Endothelial cell of umbilical vein (primary cell): ENCODE data around the gene NOD1. TPM values are rescaled to one million over a fixed set of nuclear protein-coding genes. Genes with fewer than 3 reads are reported as not detected.

Experiments used
- BruUV-seq: library from RNA; stranded (reverse); fragments of 400-500 nt; replicated peaks from 2 replicates; lab custom pipeline; 2021; lab: Mats Ljungman, UMichigan
- CTCF ChIA-PET: fragments of 300-600, 350-600 bp; sonication (Branson Sonifier 250); formaldehyde crosslinking; loops from one replicate; lab custom pipeline; 2021; ENCODE audit warnings: antibody characterized with exemption, inconsistent platforms; lab: Charles Lee
- POLR2A ChIA-PET: fragments of 300-600, 350-600 bp; sonication (Branson Sonifier 250); formaldehyde crosslinking; loops from one replicate; lab custom pipeline; 2021; ENCODE audit warnings: antibody characterized with exemption, inconsistent platforms; lab: Charles Lee
- DNase-seq: peaks from one replicate; pipeline ENCODE4 v3.0.0-alpha.2; 2011; ENCODE audit warnings: low read depth, low spot score
- FAIRE-seq: peaks from 2 replicates; lab custom pipeline; 2011; peaks lifted over from hg19 to GRCh38; lab: Jason Lieb, UNC
- H2AFZ ChIP-seq: 2 replicates; pipeline ENCODE4 v1.6.0; 2012; ENCODE audit warnings: low read depth, low read length, control low read depth, inconsistent platforms
- H3K27ac ChIP-seq: 2 replicates; pipeline ENCODE4 v1.5.1; 2011; ENCODE audit warnings: low read depth, mild to moderate bottlenecking, control low read depth, low read length, moderate library complexity; ENCODE audit not compliant: insufficient read depth
- H3K27me3 ChIP-seq, 2 experiments: 2 replicates each; pipeline versions ENCODE4 v1.6.0 to v1.6.1; 2011; ENCODE audit warnings: low read length in 2 of 2, mixed read lengths in 1 of 2; ENCODE audit not compliant: control insufficient read depth in 2 of 2, insufficient read depth in 2 of 2
- H3K36me3 ChIP-seq, 2 experiments: 2 replicates in 1 of 2; 3 replicates in 1 of 2; pipeline ENCODE4 v1.5.1; 2011; ENCODE audit warnings: low read length in 2 of 2, mild to moderate bottlenecking in 1 of 2, moderate library complexity in 1 of 2; ENCODE audit not compliant: control insufficient read depth in 2 of 2, insufficient read depth in 2 of 2; ENCODE audit errors: extremely low read depth in 1 of 2
- H3K4me1 ChIP-seq: 3 replicates; pipeline ENCODE4 v1.5.1; 2011; ENCODE audit warnings: mild to moderate bottlenecking, low read length; ENCODE audit not compliant: control insufficient read depth, insufficient read depth; ENCODE audit errors: extremely low read depth
- H3K4me2 ChIP-seq: 2 replicates; pipeline ENCODE4 v1.6.1; 2011; ENCODE audit warnings: low read length, control low read depth, mixed read lengths; ENCODE audit not compliant: insufficient read depth
- H3K4me3 ChIP-seq, 3 experiments: fragments of 200-600 bp in 1 of 3; sonication (generic), shearing (Covaris generic) in 1 of 3; replicated peaks in 1 of 3; 2 replicates each; pipeline ENCODE4 v1.5.1; 2011 to 2016; ENCODE audit warnings: control low read depth in 3 of 3, low read length in 3 of 3, mild to moderate bottlenecking in 2 of 3, inconsistent platforms in 1 of 3, low read depth in 1 of 3, moderate library complexity in 1 of 3; ENCODE audit not compliant: insufficient read depth in 1 of 3
- H3K79me2 ChIP-seq: 2 replicates; pipeline ENCODE4 v1.6.0; 2012; ENCODE audit warnings: low read length, inconsistent platforms; ENCODE audit not compliant: control insufficient read depth, insufficient read depth
- H3K9ac ChIP-seq: replicated peaks from 2 replicates; pipeline ENCODE3; 2011; ENCODE audit warnings: low read length, control low read depth; ENCODE audit not compliant: insufficient read depth; ENCODE audit errors: extremely low read depth
- H3K9me1 ChIP-seq: replicated peaks from 3 replicates; pipeline ENCODE4 v1.6.0; 2011; ENCODE audit warnings: mild to moderate bottlenecking, low read length; ENCODE audit not compliant: control insufficient read depth, insufficient read depth; ENCODE audit errors: extremely low read depth
- H3K9me3 ChIP-seq: replicated peaks from 2 replicates; pipeline ENCODE4 v1.5.1; 2012; ENCODE audit warnings: low read length, inconsistent platforms; ENCODE audit not compliant: control insufficient read depth, insufficient read depth
- H4K20me1 ChIP-seq: replicated peaks from 2 replicates; pipeline ENCODE3; 2011; ENCODE audit warnings: mild to moderate bottlenecking, low read length; ENCODE audit not compliant: control insufficient read depth, insufficient read depth; ENCODE audit errors: extremely low read depth
- EZH2 ChIP-seq: IDR thresholded peaks from 2 replicates; pipeline ENCODE4 v1.6.1; 2012; ENCODE audit warnings: borderline replicate concordance, low read depth, mild to moderate bottlenecking, moderate library complexity, low read length, inconsistent platforms; ENCODE audit not compliant: severe bottlenecking
- FOS ChIP-seq: IDR thresholded peaks from 2 replicates; pipeline ENCODE4 v1.6.1; 2011; ENCODE audit warnings: mild to moderate bottlenecking, low read length, moderate library complexity, borderline replicate concordance; ENCODE audit not compliant: insufficient read depth
- GATA2 ChIP-seq: IDR thresholded peaks from 2 replicates; pipeline ENCODE4 v1.7.0; 2011; ENCODE audit warnings: low read depth, mild to moderate bottlenecking, moderate library complexity, mixed read lengths, low read length; ENCODE audit not compliant: insufficient read length, insufficient read depth
- JUN ChIP-seq: IDR thresholded peaks from 2 replicates; pipeline ENCODE4 v1.6.1; 2011; ENCODE audit warnings: borderline replicate concordance, low read depth; ENCODE audit not compliant: insufficient read length, insufficient read depth
- MYC ChIP-seq: IDR thresholded peaks from one replicate; pipeline ENCODE4 v1.6.1; 2011; ENCODE audit warnings: mild to moderate bottlenecking, low read depth, low read length
- POLR2A ChIP-seq: IDR thresholded peaks from 2 replicates; pipeline ENCODE4 v1.6.1; 2012; ENCODE audit warnings: low read depth, mild to moderate bottlenecking, control low read depth, low read length
- POLR2AphosphoS5 ChIP-seq: IDR thresholded peaks from 2 replicates; pipeline ENCODE4 v1.6.1; 2012; ENCODE audit warnings: low read depth, mild to moderate bottlenecking, control low read depth, low read length, moderate library complexity; ENCODE audit not compliant: insufficient read depth
- dilution Hi-C: fragments of 300-500 bp; cut with MboI; formaldehyde crosslinking; loops from one replicate; pipeline ENCODE4 v1.15.0; 2019; ENCODE audit warnings: low sequenced_read_pairs; ENCODE audit not compliant: extremely low pct_ligation_motif_present
- intact Hi-C: fragments of 100-400 bp; cut with micrococcal nuclease; formaldehyde crosslinking; loops from one replicate; pipeline ENCODE4 v1.10.0; 2022
- polyA plus RNA-seq, 4 experiments: library from polyadenylated mRNA; depleted of rRNA in 3 of 4; stranded (reverse) in 3 of 4; unstranded in 1 of 4; fragments of >200 nt; gene quantifications; 2 replicates each; pipeline versions ENCODE4 v1.2.1 to v1.2.3, GENCODE V29; 2011 to 2012; ENCODE audit warnings: missing spikeins in 1 of 4
- total RNA-seq: library from RNA; stranded (reverse); gene quantifications from 2 replicates; pipeline ENCODE4 v1.2.3, GENCODE V29; 2021
- TF ChIP-seq, protein P1 (sequence below), 2 donors: IDR thresholded peaks; 1 replicate in 1 of 2; 2 replicates in 1 of 2; pipeline ENCODE4 v1.5.1; 2011; ENCODE audit warnings: low read length in 2 of 2, mild to moderate bottlenecking in 2 of 2, moderate library complexity in 2 of 2, control low read depth in 1 of 2, inconsistent platforms in 1 of 2, low read depth in 1 of 2; ENCODE audit not compliant: insufficient read depth in 1 of 2; ENCODE audit errors: extremely low read depth in 1 of 2
- TF ChIP-seq, protein P2 (sequence below): IDR thresholded peaks from 2 replicates; pipeline ENCODE4 v1.6.1; 2011; ENCODE audit not compliant: insufficient read depth, insufficient read length

NOD1 gene
- total and polyA plus RNA-seq, 2 donors (not counting 3 experiments of a cell fraction or from before 2014, with no cell fraction given): 22.1 to 39.2 TPM

DNA sequence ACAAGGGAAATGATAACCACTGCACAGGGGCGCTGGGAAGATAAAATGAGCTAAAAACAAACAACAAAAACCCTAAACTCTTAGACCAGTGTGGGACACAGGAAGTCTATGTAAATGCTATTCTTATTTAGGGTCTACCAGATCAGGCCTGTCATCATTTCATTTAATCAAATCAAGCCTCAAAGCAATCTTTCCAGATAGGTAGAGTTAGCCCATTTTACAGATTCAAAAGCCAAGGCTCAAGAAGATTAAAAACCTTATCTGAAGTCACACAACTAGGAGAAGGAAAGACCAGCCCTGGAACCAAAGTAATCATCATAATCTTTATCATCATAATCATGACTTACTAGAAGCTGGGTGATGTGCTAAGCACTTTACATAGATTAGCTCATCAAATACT lies 4.7 kb downstream of the NOD1 start:
- Histone ChIP-seq H3K79me2 (peaks cover 71% of the 10 kb centered on the region), H3K9ac (no peak overlapping the region), H3K27ac (no peak overlapping the region), H3K36me3 (no peaks in the 10 kb centered on the region), H3K4me1 (peaks cover 77% of the 10 kb centered on the region), H3K27me3 (no peaks in the 10 kb centered on the region), H3K4me3 (no peak overlapping the region), H2AFZ (no peak overlapping the region), H3K9me3 (no peaks in the 10 kb centered on the region), H3K9me1 (no peaks in the 10 kb centered on the region), H4K20me1 (no peaks in the 10 kb centered on the region), H3K4me2 (no peak overlapping the region)
- intact Hi-C loops: no loop called here
- POLR2A ChIA-PET: interaction anchor here (1.0 kb wide), 1 partner anchor 14 kb away, joined by 3 read pairs; no protein-coding TSS in a partner anchor
- DNase-seq (no peak), FAIRE-seq (no peak)
- CTCF ChIA-PET: no interaction called here
- TF ChIP-seq EZH2 (no peak), POLR2A (no peak), POLR2AphosphoS5 (no peak), FOS (no peak), JUN (no peak), MYC (no peak), GATA2 (no peak)
- TF ChIP-seq, protein P1, sequence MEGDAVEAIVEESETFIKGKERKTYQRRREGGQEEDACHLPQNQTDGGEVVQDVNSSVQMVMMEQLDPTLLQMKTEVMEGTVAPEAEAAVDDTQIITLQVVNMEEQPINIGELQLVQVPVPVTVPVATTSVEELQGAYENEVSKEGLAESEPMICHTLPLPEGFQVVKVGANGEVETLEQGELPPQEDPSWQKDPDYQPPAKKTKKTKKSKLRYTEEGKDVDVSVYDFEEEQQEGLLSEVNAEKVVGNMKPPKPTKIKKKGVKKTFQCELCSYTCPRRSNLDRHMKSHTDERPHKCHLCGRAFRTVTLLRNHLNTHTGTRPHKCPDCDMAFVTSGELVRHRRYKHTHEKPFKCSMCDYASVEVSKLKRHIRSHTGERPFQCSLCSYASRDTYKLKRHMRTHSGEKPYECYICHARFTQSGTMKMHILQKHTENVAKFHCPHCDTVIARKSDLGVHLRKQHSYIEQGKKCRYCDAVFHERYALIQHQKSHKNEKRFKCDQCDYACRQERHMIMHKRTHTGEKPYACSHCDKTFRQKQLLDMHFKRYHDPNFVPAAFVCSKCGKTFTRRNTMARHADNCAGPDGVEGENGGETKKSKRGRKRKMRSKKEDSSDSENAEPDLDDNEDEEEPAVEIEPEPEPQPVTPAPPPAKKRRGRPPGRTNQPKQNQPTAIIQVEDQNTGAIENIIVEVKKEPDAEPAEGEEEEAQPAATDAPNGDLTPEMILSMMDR (IDR thresholded peaks at IDR 0.05; ENCODE audit: extremely low read depth in 1 of 2, insufficient read depth in 1 of 2, low read depth in 1 of 2, low read length in 2 of 2): no peak
- TF ChIP-seq, protein P2, sequence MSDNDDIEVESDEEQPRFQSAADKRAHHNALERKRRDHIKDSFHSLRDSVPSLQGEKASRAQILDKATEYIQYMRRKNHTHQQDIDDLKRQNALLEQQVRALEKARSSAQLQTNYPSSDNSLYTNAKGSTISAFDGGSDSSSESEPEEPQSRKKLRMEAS: no peak
- BruUV-seq: no TSS peak
- dilution Hi-C loops: no loop called here
